ENCODE measurements around the gene SIM2.

SIM2 gene

DNA sequence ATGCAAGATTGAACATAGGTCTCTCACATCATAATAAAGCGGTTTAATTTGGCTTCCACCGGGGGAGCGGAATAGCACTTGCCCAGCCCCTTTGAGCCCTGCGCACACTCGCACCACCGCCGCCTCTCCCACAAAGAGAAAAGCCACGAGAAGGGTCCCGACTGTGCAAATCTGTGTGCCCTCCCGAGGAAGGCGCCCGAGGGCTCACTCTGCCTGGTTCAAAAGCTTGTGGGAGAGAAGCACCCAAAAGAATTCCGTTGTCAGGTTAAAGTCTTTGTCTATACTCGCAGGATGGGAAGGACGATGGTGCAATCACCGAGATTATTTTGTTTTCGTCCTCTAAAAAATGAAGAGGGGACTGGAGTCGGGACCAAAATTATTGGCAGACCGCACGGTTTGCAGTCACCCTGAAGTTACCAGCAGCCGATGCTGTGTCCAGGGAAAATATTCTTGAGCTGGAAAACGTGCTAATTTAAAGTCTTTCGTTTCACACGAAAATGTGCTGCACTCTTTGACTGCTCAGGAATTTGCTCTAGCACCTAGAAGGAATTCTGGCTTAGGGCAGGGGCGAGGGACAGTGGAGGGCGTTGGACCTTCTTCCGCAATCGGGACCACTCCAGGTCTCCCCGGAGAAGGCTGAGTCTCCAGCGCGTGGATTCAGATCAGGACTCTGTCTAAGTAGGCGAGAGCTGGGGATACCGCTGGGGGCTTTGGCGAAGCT lies 6.6 kb upstream of the SIM2 start:
- in situ Hi-C loops (cut with MboI; ENCODE audit: low sequenced_read_pairs) = no loop called here
- H3K4me3 ChIP-seq = no peak overlapping the region
- peaks cover 18% of the 10 kb centered on the region for H3K9me3 ChIP-seq
- H3K36me3 ChIP-seq (replicated peaks) = no peaks in the 10 kb centered on the region
- no peaks in the 10 kb centered on the region for H3K4me1 ChIP-seq
- no peak for DNase-seq (ENCODE audit: low spot score in 2 of 2)
- peaks cover 5% of the 10 kb centered on the region; the same call in 1 of the 2 replicates for H3K27me3 ChIP-seq (ENCODE audit: low read depth)

DNA sequence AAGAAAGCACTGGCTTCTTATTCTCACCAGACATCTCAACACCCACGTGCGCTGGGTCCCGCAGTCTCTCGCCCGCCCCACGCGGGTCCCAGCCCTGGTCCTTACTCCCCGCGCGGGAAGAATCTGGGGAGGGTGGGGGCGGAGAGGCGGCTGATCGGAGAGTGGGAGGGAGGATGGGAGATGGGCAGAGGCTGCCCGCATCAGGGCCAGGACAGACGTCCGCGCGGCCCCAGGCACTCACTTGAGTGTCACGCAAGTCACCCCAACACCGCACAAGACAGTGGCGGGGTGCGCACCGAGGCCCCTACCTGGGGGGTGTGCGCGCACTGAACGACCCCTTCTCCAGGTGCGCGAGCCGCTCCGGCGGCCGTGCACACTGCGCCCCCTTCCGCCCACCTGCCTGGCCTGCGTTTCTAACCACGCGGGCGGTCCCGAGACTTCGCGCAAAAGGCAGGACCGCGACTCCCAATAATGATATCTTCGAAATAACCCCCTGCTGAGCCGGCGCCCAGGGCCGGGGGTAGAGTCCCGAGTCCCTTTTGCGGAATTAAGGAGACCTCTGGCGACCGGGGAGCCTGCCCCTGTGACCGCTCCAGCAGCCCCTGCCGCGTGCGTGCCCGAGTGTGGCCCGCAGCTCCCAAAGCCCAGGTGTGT lies 6.0 kb upstream of the SIM2 start:
- Histone ChIP-seq H3K4me3 (no peak overlapping the region), H3K27me3 (ENCODE audit: low read depth) (peaks cover 5% of the 10 kb centered on the region; the same call in 1 of the 2 replicates), H3K9me3 (peaks cover 18% of the 10 kb centered on the region), H3K36me3 (replicated peaks) (no peaks in the 10 kb centered on the region), H3K4me1 (no peaks in the 10 kb centered on the region)
- in situ Hi-C loops (cut with MboI; ENCODE audit: low sequenced_read_pairs) = no loop called here
- no peak for DNase-seq (ENCODE audit: low spot score in 2 of 2)

DNA sequence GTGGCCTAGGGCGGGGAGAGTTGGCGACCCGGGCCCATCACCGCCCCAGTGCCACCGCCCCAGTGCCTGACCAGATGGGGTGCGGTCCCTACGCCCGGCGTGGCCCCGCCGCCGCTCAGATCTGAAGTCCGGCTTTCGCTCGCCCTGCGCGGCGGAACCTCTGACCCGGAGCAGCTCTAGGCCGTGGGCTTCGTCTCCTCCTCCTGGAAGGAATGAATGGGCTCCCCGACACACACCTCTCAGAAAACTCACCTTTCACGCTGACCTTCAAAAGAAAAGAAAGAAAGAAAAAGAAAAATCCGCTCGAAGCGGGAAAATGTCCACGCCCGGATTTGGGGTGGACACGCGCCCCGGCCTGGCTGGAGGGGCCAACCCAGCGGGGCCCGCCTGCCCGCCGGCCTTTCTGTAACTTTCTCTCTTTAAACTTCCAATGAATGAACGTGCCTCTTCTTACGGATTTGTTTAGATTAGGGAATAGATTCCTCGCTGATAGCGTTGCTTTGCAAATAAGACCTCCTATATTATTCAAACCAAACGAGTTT lies 5.4 kb upstream of the SIM2 start:
- no peak overlapping the region for H3K4me3 ChIP-seq
- H3K27me3 ChIP-seq (ENCODE audit: low read depth) = peaks cover 5% of the 10 kb centered on the region; the same call in 1 of the 2 replicates
- H3K9me3 ChIP-seq = peaks cover 18% of the 10 kb centered on the region
- no peaks in the 10 kb centered on the region for H3K36me3 ChIP-seq (replicated peaks)
- no peak for DNase-seq (ENCODE audit: low spot score in 2 of 2)
- peaks cover 3% of the 10 kb centered on the region for H3K4me1 ChIP-seq
- in situ Hi-C loops (cut with MboI; ENCODE audit: low sequenced_read_pairs) = no loop called here

DNA sequence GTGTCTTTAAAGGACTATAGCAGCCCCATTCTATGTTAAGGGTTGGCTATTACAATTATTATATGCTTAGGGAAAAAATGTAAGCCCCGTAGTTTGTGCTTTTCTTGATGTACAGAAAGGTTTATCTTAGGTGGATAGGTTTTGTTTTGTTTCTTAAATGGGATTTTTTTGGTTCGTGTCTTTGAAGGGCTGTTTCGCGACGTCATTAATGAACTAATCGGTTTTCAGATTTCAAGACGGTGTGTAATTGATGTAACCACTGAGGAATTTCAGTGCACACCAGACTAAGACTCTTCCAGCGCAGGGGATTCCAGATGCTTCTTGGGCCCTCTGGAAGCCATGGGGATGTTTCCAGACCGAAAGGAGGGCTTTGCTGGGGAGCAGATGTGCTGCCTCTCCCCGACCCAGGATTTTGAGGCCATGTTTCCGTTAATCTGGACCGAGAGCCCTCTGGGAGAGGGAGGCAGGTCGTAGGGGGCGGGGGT lies 4.8 kb upstream of the SIM2 start:
- Histone ChIP-seq H3K9me3 (peaks cover 18% of the 10 kb centered on the region), H3K4me3 (no peak overlapping the region), H3K27me3 (ENCODE audit: low read depth) (peaks cover 5% of the 10 kb centered on the region; the same call in 1 of the 2 replicates), H3K36me3 (replicated peaks) (no peaks in the 10 kb centered on the region), H3K4me1 (peaks cover 3% of the 10 kb centered on the region)
- no peak for DNase-seq (ENCODE audit: low spot score in 2 of 2)
- in situ Hi-C loops (cut with MboI; ENCODE audit: low sequenced_read_pairs) = no loop called here

DNA sequence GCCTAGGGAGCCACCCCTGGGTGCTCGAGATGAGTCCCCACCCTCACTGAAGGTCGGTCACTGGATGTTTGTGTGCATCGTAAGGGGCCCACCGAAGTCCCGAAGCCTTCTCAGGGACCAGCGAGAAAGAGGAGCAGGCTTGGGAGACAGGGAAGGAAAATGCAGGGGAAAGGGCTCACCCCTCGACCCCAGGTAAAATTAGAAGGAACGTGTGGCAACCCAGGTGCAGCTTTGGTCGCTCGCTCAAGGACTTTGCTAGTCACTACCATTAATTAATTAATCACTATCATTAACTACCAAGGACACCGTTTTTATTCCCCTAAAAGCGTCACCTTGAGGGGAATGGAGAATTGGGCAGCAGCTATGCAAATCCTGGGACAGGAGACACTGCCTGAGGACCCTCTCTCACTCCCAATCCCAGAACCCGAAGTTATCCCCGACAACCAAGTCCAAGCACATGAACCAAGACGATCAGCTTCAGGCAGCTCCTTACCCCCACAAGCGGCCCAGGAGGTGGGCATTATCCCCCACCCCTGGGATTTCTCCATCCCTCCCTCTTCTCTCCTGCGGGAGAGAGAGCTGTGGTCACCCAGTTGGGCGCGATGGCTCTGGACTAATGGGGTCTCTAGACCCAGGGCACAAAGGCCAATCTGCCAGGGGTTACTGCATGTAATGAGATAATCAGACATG lies 4.2 kb upstream of the SIM2 start:
- H3K36me3 ChIP-seq (replicated peaks) = no peaks in the 10 kb centered on the region
- in situ Hi-C loops (cut with MboI; ENCODE audit: low sequenced_read_pairs) = no loop called here
- no peak for DNase-seq (ENCODE audit: low spot score in 2 of 2)
- peaks cover 18% of the 10 kb centered on the region for H3K9me3 ChIP-seq
- H3K27me3 ChIP-seq (ENCODE audit: low read depth) = peaks cover 5% of the 10 kb centered on the region; the same call in 1 of the 2 replicates
- H3K4me3 ChIP-seq = no peak overlapping the region
- H3K4me1 ChIP-seq = peaks cover 3% of the 10 kb centered on the region

DNA sequence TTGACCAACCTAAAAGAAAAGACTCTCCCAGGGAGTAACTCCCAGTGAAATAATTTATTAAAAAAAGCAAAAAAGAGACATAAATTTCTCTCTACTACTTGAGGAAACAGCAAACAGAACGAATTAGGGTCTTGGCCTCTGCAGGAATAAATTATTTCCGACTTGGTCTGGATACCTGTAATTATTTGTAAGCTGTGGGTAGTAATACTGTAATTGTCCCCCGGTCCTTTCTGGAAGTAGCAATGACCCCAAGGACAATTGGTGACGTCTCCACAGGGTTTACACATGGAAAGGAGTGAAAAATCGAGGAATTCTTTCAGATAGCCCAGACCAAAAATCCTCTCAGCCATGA lies 3.7 kb upstream of the SIM2 start:
- no peaks in the 10 kb centered on the region for H3K36me3 ChIP-seq (replicated peaks)
- DNase-seq (ENCODE audit: low spot score in 2 of 2) = no peak
- H3K27me3 ChIP-seq (ENCODE audit: low read depth) = peaks cover 5% of the 10 kb centered on the region; the same call in 1 of the 2 replicates
- peaks cover 18% of the 10 kb centered on the region for H3K9me3 ChIP-seq
- in situ Hi-C loops (cut with MboI; ENCODE audit: low sequenced_read_pairs) = no loop called here
- H3K4me1 ChIP-seq = peaks cover 3% of the 10 kb centered on the region
- no peak overlapping the region for H3K4me3 ChIP-seq

DNA sequence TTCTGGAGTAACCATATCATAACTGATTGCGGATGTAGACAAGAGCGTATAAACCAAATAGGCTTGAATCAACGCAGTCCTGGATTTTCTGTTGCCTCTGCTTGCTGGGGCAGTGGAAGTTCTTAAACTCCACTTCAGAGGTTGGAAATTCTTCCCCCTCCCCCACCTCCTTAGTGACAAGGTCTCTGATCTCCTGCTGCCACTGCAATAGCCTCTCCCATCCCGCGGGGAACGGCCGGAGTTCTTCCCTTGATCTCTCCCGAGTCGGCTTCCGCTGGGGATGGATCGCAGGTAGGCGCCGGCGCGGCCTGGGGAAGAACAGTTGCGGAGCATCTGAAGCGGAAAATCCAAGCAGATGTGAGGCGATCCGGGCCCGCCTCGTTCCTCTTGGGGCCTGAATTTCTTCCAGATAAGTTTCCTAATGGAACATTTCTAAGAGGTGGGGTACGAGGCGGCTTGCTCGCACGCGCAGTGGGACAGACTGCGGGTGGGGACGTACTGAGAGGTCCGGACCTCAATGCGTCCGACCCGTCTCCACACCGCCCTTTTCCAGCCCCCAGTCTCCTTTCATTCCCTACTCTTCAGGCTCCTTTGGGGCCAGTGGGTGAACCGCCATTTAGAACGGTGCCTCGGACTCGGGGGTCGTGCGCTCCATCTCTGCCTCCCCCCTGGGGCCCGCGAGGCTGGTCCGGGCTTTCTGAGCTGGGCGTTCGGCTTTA lies 3.1 kb upstream of the SIM2 start:
- Histone ChIP-seq H3K4me3 (no peak overlapping the region), H3K36me3 (replicated peaks) (no peaks in the 10 kb centered on the region), H3K9me3 (peaks cover 18% of the 10 kb centered on the region), H3K27me3 (ENCODE audit: low read depth) (peaks cover 5% of the 10 kb centered on the region; the same call in 1 of the 2 replicates), H3K4me1 (peaks cover 3% of the 10 kb centered on the region)
- in situ Hi-C loops (cut with MboI; ENCODE audit: low sequenced_read_pairs) = no loop called here
- DNase-seq (ENCODE audit: low spot score in 2 of 2) = no peak

DNA sequence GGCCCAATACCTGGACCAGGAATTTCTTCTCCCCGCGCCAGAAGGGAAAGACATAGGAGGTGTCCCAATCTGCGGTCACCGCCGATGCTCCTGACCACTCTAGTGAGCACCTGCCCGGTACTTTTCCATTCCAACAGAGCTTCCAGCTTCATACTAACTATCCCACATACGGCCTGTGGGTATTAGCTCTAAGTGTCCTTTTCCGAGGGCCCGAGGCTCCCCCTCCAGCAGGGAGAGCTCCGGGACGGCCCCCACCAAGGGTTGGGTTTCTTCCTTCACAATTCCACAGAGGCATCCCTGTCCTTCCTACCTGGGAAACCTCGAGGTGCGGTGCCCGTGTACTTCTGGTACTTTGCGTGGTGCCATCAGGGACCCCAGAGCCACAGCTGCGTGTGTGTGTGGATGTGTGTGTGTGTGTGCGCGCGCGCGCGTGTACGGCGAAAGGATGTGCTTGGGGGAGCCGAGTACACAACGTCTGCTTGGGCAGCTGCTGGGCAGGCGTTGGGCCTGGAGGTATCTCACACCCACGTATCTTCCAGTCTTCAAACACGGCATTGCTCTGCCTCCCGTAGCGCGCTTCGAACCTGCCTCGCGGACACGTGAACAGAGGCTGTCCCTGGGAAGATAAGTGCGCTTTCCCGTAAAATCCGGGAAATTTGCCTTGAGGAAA lies 2.4 kb upstream of the SIM2 start:
- no peak for DNase-seq (ENCODE audit: low spot score in 2 of 2)
- no peaks in the 10 kb centered on the region; the same call in 1 of the 2 replicates for H3K36me3 ChIP-seq (replicated peaks)
- H3K27me3 ChIP-seq (ENCODE audit: low read depth) = peaks cover 4% of the 10 kb centered on the region; the same call in 1 of the 2 replicates
- H3K4me1 ChIP-seq = peaks cover 3% of the 10 kb centered on the region
- peaks cover 16% of the 10 kb centered on the region for H3K9me3 ChIP-seq
- in situ Hi-C loops (cut with MboI; ENCODE audit: low sequenced_read_pairs) = no loop called here
- no peak overlapping the region for H3K4me3 ChIP-seq

DNA sequence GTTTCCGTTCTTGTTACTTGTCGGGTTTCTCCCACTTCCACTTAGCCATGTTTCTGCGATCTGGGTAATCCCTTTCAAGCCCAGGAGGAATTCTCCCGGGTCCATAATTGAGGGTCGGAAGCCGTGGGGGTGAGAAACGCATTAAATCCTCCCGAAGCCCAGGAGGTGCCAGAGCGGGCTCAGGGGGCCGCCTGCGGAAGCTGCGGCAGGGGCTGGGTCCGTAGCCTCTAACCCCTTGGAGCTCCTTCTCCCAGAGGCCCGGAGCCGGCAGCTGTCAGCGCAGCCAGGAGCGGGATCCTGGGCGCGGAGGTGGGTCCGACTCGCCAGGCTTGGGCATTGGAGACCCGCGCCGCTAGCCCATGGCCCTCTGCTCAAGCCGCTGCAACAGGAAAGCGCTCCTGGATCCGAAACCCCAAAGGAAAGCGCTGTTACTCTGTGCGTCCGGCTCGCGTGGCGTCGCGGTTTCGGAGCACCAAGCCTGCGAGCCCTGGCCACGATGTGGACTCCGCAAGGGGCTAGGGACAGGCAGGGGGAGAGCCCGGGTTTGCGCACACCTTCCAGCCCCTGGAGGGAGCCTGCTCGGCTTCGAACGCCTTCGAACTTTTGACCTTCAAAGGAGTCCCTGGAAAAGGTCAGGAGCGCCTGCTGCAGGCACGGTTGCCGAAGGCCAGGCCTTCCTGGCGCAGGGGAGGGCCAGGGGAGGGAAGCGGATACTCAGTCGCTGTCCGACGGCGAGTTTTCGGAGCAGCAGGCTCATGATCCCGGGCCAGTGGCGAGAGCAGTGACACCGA lies 1.7 kb upstream of the SIM2 start:
- no peak for DNase-seq (ENCODE audit: low spot score in 2 of 2)
- Histone ChIP-seq H3K4me1 (peaks cover 3% of the 10 kb centered on the region), H3K4me3 (no peak overlapping the region), H3K9me3 (peaks cover 15% of the 10 kb centered on the region), H3K27me3 (ENCODE audit: low read depth) (no peaks in the 10 kb centered on the region), H3K36me3 (replicated peaks) (no peaks in the 10 kb centered on the region; the same call in 1 of the 2 replicates)
- in situ Hi-C loops (cut with MboI; ENCODE audit: low sequenced_read_pairs) = no loop called here

DNA sequence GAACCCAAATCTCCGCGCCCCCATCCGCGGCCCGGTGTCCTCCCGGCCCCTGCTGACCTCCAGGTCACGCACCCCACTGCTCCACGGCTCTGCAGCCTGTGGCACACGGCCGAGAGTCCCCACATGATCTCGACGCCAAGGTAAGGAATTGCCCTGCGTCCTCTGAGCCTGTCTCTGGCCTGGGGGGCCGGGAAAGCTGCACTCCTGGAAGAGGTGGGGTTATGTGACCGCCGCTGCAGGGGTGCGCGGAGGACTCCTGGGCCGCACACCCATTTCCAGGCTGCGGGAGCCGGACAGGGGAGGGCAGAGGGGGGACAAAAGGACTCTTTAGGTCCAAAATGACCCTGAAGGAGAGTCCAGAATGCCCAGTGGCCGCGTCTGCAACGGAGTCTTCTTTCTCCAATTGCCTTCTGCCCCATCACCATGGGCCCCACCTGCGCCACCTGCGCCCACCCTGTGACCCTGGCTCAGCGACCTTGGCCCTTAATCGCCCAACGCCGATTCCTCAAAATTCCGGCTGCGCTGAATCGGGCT lies 997 bp upstream of the SIM2 start:
- no peak for DNase-seq (ENCODE audit: low spot score in 2 of 2)
- no peaks in the 10 kb centered on the region for H3K27me3 ChIP-seq (ENCODE audit: low read depth)
- H3K4me3 ChIP-seq = peak overlapping the region; percentile 55
- peaks cover 10% of the 10 kb centered on the region for H3K9me3 ChIP-seq
- peaks cover 3% of the 10 kb centered on the region for H3K4me1 ChIP-seq
- in situ Hi-C loops (cut with MboI; ENCODE audit: low sequenced_read_pairs) = no loop called here
- H3K36me3 ChIP-seq (replicated peaks) = no peaks in the 10 kb centered on the region; the same call in 1 of the 2 replicates

DNA sequence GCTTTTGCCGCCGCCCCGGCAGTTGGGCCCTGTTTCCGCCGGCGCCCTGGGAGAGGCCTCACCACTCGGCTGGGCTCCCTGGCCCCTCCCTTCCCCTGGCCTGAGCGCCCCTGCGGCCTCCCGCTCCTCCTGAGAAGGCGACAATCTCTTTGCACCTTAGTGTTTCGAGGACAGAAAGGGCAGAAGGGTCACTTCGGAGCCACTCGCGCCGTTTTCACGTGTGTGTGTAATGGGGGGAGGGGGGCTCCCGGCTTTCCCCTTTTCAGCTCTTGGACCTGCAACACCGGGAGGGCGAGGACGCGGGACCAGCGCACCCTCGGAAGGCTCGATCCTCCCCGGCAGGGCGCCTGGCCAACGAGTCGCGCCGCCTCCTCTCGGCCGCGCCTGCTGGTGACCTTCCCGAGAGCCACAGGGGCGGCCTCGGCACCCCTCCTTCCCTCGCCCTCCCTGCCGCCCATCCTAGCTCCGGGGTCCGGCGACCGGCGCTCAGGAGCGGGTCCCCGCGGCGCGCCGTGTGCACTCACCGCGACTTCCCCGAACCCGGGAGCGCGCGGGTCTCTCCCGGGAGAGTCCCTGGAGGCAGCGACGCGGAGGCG lies 432 bp upstream of the SIM2 start:
- no peaks in the 10 kb centered on the region for H3K27me3 ChIP-seq (ENCODE audit: low read depth)
- H3K4me3 ChIP-seq = peak overlapping the region; percentile 55
- H3K9me3 ChIP-seq = peaks cover 8% of the 10 kb centered on the region; the same call in 1 of the 2 replicates
- peaks cover 3% of the 10 kb centered on the region for H3K4me1 ChIP-seq
- peak; percentile 28 to 72 for DNase-seq (ENCODE audit: low spot score in 2 of 2)
- in situ Hi-C loops (cut with MboI; ENCODE audit: low sequenced_read_pairs) = no loop called here
- no peaks in the 10 kb centered on the region; the same call in 1 of the 2 replicates for H3K36me3 ChIP-seq (replicated peaks)
